ENCODE data around the gene SYNE2. TPM values are rescaled to one million over a fixed set of nuclear protein-coding genes. Genes with fewer than 3 reads are reported as not detected.
A peak's percentile ranks its signal among the peaks of the same experiment; 100 is the strongest.

SYNE2 gene
- total RNA-seq, 1 experiment from 2014 or later, result 67.4 TPM

DNA sequence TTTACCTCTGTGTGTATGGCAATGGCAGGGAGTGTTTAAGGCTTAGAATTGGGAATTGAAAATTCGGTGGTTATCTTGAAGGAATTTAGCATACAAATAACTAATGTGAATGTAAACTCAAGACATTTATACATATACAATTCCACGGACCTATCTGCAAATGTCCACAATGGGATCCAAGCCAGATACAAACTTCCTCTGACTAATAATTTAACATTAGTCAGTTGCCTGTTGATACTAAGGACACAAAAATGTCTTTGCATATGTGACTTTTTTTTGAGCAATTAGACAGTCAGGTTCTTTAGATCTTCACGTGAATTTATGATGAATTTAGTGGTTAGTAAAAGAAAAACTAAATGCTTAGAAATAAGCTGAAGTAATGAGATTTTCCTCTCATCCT, 400.9 kb downstream of the SYNE2 start:
- ChIA-PET CTCF (no interaction called here), POLR2A (interaction anchor here (0.6 to 0.7 kb wide), 2 partner anchors 10 to 192 kb away, joined by 3 read pairs; no protein-coding TSS in a partner anchor)
- TF ChIP-seq, protein P1, sequence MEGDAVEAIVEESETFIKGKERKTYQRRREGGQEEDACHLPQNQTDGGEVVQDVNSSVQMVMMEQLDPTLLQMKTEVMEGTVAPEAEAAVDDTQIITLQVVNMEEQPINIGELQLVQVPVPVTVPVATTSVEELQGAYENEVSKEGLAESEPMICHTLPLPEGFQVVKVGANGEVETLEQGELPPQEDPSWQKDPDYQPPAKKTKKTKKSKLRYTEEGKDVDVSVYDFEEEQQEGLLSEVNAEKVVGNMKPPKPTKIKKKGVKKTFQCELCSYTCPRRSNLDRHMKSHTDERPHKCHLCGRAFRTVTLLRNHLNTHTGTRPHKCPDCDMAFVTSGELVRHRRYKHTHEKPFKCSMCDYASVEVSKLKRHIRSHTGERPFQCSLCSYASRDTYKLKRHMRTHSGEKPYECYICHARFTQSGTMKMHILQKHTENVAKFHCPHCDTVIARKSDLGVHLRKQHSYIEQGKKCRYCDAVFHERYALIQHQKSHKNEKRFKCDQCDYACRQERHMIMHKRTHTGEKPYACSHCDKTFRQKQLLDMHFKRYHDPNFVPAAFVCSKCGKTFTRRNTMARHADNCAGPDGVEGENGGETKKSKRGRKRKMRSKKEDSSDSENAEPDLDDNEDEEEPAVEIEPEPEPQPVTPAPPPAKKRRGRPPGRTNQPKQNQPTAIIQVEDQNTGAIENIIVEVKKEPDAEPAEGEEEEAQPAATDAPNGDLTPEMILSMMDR (IDR thresholded peaks at IDR 0.05; ENCODE audit: unreplicated experiment), result no peak
- Mint-ChIP-seq H3K27me3 (ENCODE audit: insufficient read depth, unreplicated experiment) (no peaks in the 10 kb centered on the region), H3K36me3 (ENCODE audit: insufficient read depth, unreplicated experiment) (no peaks in the 10 kb centered on the region), H3K27ac (ENCODE audit: low read depth, unreplicated experiment) (no peak overlapping the region), H3K4me1 (ENCODE audit: insufficient read depth, unreplicated experiment) (peaks cover 9% of the 10 kb centered on the region), H3K4me3 (ENCODE audit: unreplicated experiment) (no peak overlapping the region), H3K9me3 (ENCODE audit: unreplicated experiment) (no peaks in the 10 kb centered on the region)
- peak; percentile 42 for DNase-seq (ENCODE audit: unreplicated experiment)
- intact Hi-C loops (cut with micrococcal nuclease), result no loop called here
- no TSS peak for BruUV-seq (replicated peaks)

DNA sequence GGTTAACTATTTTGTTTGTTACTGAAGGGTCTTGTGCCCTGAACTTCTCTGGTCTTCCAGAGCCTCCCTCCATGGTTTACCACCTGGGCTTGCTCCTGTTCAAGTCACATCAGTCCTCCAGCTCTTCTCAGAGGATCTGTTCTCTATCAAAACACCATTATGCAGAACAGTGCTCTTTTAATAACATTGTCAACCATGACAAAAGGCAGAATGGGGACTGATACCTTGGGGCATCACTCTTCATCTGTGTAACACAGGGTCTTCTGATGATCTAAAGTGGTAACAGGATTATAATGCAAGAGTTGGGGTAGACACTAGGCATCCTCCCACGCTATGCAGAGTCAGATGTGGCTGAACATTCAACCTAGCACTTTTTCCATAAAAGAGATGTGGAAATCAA, 403.0 kb downstream of the SYNE2 start:
- Mint-ChIP-seq H3K4me1 (ENCODE audit: insufficient read depth, unreplicated experiment) (peaks cover 9% of the 10 kb centered on the region), H3K27ac (ENCODE audit: low read depth, unreplicated experiment) (no peak overlapping the region), H3K27me3 (ENCODE audit: insufficient read depth, unreplicated experiment) (no peaks in the 10 kb centered on the region), H3K36me3 (ENCODE audit: insufficient read depth, unreplicated experiment) (no peaks in the 10 kb centered on the region), H3K9me3 (ENCODE audit: unreplicated experiment) (no peaks in the 10 kb centered on the region), H3K4me3 (ENCODE audit: unreplicated experiment) (no peak overlapping the region)
- TF ChIP-seq, protein P1 (IDR thresholded peaks at IDR 0.05; ENCODE audit: unreplicated experiment), result no peak
- intact Hi-C loops (cut with micrococcal nuclease), result no loop called here
- ChIA-PET CTCF (no interaction called here), POLR2A (no interaction called here)
- no TSS peak for BruUV-seq (replicated peaks)
- no peak for DNase-seq (ENCODE audit: unreplicated experiment)

DNA sequence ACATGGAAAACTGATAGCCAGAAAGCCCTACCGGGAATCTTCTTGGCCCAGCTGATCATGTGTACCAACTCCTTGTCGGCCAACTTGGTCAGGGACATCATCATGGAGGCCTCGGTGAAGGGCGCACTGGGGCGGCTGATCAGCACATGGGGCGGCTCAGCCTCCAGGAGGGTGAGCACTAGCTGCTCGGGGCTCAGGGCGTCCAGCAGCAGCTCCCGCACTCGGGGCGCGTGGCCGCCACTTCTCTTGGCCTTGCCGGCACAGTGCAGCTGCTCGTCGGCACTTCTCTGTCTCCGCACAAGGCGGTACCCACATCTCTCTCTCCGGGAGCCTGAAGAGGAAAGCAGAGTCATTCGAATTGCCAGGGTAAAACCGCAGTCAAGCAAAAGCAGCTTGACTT, 407.6 kb downstream of the SYNE2 start:
- no peak for DNase-seq (ENCODE audit: unreplicated experiment)
- Mint-ChIP-seq H3K4me3 (ENCODE audit: unreplicated experiment) (no peak overlapping the region), H3K27me3 (ENCODE audit: insufficient read depth, unreplicated experiment) (no peaks in the 10 kb centered on the region), H3K4me1 (ENCODE audit: insufficient read depth, unreplicated experiment) (peaks cover under 1% of the 10 kb centered on the region), H3K27ac (ENCODE audit: low read depth, unreplicated experiment) (no peak overlapping the region), H3K9me3 (ENCODE audit: unreplicated experiment) (no peaks in the 10 kb centered on the region), H3K36me3 (ENCODE audit: insufficient read depth, unreplicated experiment) (no peaks in the 10 kb centered on the region)
- CTCF ChIA-PET, result no interaction called here
- TF ChIP-seq, protein P1 (IDR thresholded peaks at IDR 0.05; ENCODE audit: unreplicated experiment), result no peak
- no TSS peak for BruUV-seq (replicated peaks)
- POLR2A ChIA-PET, result no interaction called here
- intact Hi-C loops (cut with micrococcal nuclease), result no loop called here

DNA sequence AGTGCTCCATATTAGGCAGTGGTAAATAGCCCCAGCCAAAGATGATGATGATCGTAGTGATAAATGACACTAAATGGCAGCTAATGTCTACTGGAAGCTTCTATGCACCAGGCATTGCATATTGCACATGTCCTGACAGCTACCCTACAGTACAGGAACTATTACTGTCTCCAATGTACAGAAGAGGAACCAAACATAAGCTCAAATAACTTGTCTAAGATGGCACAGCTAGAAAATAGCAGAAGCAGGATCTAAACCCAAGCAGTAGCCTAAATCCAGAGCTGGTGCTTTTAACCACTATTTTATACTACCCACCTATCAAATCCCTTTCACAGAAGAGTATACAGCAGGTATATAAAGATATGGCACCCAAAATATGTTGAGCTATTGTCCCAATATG, 412.4 kb downstream of the SYNE2 start:
- intact Hi-C loops (cut with micrococcal nuclease), result no loop called here
- Mint-ChIP-seq H3K4me1 (ENCODE audit: insufficient read depth, unreplicated experiment) (peaks cover 9% of the 10 kb centered on the region), H3K9me3 (ENCODE audit: unreplicated experiment) (no peaks in the 10 kb centered on the region), H3K27me3 (ENCODE audit: insufficient read depth, unreplicated experiment) (no peaks in the 10 kb centered on the region), H3K36me3 (ENCODE audit: insufficient read depth, unreplicated experiment) (no peaks in the 10 kb centered on the region), H3K27ac (ENCODE audit: low read depth, unreplicated experiment) (peak overlapping the region; percentile 67), H3K4me3 (ENCODE audit: unreplicated experiment) (no peak overlapping the region)
- POLR2A ChIA-PET, result no interaction called here
- no TSS peak for BruUV-seq (replicated peaks)
- TF ChIP-seq, protein P1 (IDR thresholded peaks at IDR 0.05; ENCODE audit: unreplicated experiment), result no peak
- CTCF ChIA-PET, result interaction anchor here (0.6 to 1.4 kb wide), 5 partner anchors 15 to 283 kb away, joined by 3 to 5 read pairs (median 3); no protein-coding TSS in a partner anchor
- DNase-seq (ENCODE audit: unreplicated experiment), result no peak

All from MCF 10A (cell line).